ENCODE measurements around the gene SPATA31A7.
"Not testable (repeated sequence)": the region's sequence is repeated elsewhere in the genome, so short reads cannot be mapped to it uniquely, and the experiment has no call there.

SPATA31A7 gene

GRCh38 chr9:61189736-61190135 is at the start of gene SPATA31A7:
Gene SPATA31A7 (plus strand): TSS chr9:61190036. CDS start chr9:61190065, 29 bp downstream.
- not testable (repeated sequence) for DNase-seq (ENCODE audit: low spot score)

GRCh38 chr9:61226438-61226837 is 36.6 kb downstream of the SPATA31A7 start:
- peak; percentile 0 for DNase-seq (ENCODE audit: low spot score)

Measured in kidney tubule cell (primary cell).